Activated CD4-positive, alpha-beta T cell treated with anti-CD3 and anti-CD28 coated beads, Interleukin-2, Interleukin-4, amounts not matched to agents 100 ng/mL and 50 ng/mL, durations not matched to agents 16 hours and 8 hours (primary cell): Measurements from ENCODE around the gene CHAC1.

Experiments used
- DNase-seq: peaks from one replicate; pipeline ENCODE4 v3.0.0-alpha.2; 2020; ENCODE audit warnings: low spot score

Gene CHAC1

GRCh38 chr15:40986820-40987219, 33.5 kb downstream of the CHAC1 start:
- DNase-seq, result no peak

GRCh38 chr15:40988156-40988555, 34.9 kb downstream of the CHAC1 start:
- no peak for DNase-seq

GRCh38 chr15:40990080-40990479, 36.8 kb downstream of the CHAC1 start:
- DNase-seq, result no peak

GRCh38 chr15:40990789-40991188, 37.5 kb downstream of the CHAC1 start:
- no peak for DNase-seq

GRCh38 chr15:40991355-40991754, 38.1 kb downstream of the CHAC1 start:
- no peak for DNase-seq

- DNase-seq, result no peak
Measured at GRCh38 chr15:40992241-40992741, 39.0 kb downstream of the CHAC1 start.

- no peak for DNase-seq
Measured at GRCh38 chr15:40992825-40993224, 39.6 kb downstream of the CHAC1 start.

- DNase-seq, result no peak
Measured at GRCh38 chr15:40995656-40996055, 42.4 kb downstream of the CHAC1 start.

GRCh38 chr15:40999190-40999589, 45.9 kb downstream of the CHAC1 start:
- no peak for DNase-seq

DNA sequence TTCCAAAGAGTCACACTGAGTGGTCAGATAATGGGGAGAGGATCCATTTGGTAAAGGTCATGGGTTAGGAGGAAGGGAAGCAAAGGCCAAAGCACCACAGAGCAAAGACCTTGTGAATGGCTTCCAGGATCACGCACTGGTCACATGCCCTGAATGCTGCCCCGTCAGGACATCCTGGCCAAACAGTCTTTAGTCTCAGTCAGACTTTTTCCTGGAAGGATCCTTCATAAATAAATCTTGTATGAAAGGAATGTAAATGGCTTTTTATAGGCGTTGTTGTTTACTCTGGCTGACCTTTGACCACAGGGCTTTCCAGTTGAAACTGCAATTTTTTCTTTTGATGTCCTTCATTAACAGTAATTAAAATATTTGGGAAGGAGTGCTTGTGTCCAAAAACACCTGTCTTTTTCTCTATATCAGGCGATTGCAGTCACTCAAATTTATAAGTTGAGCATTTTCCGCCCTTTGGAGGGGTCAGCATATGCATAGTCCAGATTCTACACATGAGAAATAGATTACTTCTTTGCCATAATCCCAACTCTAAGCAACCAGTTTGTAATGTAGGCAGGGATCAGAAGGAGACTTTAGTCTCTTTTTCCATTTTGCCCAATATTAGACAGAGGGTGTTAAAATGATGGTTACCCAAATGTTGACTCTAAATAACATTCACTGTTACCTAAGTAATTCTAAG, 48.4 kb downstream of the CHAC1 start:
- no peak for DNase-seq

DNA sequence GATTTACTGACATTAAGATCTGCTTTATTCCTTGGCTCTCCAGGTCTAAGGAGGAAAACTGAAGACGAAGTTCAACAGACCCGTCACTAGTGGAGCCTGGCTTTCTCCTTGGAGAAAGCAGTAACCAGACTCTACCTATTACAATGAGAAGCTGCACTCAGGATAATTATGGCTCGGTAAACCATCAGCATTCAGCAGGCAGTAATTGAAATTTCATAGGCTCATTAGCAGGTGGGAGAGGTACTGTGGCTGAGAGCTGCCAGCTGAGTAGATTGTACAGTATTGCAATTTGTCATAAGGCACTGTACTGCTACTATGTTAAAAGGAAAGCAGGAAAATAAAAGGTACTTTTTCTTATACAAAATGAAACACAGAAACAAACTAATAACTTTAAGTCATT, 51.2 kb downstream of the CHAC1 start:
- no peak for DNase-seq
